ENCODE measurements around the gene FABP3.

The FABP3 gene

DNA sequence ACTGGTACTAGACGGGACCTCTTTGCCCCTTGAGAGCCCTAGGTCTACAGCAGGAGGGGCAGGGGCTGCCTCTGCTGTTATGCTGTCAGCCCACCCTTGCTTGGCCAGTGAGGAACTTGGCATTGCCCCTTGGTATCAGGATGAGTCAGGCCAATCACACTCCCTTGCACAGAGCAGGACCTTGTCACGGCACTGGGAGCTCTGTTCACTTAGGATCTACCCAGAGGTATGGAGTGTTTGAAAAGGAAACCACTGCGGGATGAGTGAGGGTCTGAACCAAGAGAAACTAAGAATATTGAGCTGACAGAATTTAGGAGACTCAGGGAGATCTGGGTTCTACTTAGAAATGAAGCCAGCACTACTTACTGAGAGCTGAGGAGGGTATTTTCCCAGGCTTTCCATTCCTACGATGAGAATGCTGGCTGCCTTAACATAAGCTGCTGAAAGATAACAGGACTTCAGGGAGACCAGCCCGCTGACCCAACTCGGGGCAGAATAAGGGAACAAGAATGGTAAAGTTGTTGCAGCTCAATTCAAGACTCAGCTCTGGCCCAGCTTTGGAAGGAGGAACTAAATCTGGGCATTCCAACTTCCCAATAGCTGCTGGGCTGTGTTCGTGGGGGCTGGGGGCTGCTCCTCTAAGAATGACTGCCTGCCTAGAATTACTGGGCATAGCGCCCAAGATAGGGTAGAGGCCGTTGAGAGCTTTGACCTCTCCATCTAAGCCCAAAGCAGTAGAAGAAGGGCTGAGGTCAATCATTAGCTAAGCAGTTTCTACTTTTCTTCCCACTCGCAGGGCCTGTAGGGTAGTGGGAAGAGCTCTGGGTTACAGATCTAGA, 1.5 kb downstream of the FABP3 start:
- no peak for DNase-seq

DNA sequence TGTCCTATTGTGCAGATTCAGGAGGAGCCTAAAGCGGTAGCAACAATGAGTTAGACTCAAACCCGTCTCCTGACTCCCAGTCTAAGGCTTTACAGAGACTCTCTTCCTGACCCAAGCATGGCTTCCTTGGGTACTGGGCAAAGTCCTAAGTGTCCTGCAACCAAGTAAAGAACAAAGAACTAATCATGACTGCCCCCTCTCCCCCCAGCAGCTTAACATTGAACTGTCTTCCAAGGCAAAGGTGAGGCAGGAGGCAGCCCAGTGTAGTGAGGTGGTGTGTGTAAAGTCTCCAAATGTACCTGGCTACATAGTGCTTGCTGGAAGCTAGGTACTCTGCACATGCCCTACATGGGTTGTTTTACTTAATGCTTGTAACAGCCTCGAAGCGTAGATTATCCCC, 2.3 kb downstream of the FABP3 start:
- no peak for DNase-seq

DNA sequence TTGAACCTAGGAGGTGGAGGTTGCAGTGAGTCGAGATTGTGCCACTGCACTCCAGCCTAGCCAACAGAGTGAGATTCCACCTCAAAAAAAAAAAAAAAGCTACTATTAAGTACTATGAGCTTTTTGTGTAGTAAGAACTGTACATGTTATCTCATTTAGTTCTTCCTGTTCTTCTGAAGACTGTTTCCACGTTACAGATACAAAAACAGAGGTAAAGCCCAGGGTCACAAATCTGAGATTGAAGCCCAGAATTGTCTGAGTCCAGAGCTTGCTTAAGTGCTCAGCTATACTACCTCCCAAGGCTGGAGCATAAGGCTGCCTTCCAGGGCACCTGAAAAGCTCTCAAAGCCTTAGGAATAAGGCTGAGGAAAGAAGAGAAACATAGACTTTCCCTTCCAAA, 2.9 kb downstream of the FABP3 start:
- no peak for DNase-seq

DNA sequence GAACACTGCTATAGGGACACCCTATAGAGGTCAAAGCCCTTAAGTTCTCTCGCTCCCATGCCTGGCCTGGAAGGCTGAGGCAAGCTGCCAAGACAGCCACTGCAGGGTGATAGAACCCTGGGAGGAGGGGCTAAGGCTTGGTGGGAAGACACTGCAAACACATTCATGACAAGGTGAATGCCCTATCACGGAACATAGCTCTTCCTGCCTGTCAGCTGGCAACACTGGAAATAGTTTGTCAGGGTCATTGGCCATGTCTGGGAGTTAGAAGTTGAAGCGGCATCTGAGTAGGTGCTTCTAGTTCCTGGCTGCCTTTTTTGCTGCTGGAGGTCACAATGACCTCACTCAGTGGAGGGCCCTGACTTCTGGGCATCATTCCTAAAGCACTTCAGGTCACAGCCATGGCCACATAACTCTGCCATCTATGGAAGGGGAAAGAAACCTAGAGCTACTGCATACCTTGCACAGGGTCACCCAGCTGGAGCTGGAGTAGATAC, 4.2 kb downstream of the FABP3 start:
- no peak for DNase-seq

DNA sequence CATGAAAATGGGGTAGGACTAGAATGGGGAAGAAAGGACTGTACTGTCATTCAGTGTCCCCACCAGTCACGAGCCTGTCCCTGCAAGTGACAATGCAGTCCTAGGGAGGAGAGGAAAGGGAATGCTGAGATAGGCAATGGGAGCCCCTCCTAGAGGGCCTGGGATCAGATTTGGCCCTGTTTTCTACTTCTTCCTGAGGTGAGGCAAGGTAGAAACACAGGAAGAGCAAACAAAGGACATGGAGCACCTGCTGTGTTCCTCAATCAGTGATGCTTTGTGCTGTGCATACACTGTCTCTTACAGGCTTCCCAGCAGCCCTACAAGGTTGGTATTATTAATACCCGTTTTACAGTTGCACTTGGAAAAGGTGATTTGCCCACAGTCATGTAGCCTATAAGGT, 6.1 kb downstream of the FABP3 start:
- no peak for DNase-seq

DNA sequence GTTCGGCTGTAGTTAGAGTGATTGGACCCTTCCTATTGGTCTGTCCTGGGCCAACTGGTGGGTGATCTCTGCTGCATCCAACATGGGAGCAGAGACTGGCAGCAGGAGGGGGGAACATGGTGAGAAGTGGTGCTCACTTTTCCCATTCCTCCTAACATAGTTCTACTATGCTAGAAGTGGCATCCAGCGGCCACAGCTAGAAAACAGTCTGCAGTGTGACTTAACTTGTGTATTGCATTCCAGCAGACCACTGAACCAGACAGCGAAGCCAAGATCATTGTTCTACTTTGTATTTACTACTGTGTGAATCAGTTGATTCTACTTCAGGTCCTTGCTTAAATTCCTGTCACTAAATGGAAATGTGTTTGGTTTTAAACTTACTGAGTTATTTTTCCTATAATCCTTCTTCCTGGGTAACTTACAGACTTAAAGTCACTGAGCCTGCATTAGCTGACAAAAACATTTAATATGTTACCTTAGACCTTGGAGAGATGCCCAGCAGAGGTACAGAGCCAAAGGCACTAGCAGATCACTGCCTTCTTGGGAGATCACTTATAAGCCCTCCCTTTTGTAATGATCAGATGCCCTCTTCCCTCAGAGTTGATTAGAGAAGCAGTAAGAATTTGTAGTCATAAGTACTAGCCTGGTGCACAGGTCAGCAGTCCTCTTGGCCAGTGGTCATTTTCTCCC, 8.2 kb downstream of the FABP3 start:
- no peak for DNase-seq

DNA sequence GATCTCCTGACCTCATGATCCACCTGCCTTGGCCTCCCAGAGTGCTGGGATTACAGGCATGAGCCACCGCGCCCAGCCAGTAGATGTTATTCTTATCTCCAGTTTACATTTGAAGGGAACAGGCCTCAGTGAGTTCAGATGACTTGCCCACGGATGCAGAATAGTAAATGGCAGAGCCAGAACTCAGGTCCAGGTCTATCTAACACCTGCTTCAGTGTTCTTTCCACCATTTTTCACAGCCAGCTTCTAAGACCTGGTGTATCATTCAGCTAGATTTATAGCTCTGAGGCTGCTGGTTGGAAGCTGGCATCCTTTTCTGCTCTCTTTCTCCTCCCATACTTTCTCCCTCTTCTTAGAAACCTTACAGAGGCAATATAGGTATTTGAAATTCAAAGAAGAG, 10.8 kb downstream of the FABP3 start:
- DNase-seq: no peak

DNA sequence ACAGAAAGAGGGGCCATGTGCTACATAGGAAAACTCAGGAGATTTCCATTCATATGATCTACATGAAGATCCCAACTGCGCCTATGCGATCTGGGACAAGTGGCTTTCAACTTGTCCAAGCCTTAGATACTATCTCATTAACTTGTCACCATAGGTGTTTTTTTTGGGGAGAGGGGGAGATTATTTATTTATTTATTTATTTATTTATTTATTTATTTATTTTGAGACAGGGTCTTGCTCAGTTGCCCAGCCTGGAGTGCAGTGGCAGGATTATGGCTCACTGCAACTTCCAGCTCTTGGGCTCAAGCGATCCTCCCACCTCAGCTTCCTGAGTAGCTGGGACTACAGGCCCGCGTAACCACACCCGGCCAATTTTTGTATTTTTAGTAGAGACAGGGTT, 11.3 kb downstream of the FABP3 start:
- no peak for DNase-seq

DNA sequence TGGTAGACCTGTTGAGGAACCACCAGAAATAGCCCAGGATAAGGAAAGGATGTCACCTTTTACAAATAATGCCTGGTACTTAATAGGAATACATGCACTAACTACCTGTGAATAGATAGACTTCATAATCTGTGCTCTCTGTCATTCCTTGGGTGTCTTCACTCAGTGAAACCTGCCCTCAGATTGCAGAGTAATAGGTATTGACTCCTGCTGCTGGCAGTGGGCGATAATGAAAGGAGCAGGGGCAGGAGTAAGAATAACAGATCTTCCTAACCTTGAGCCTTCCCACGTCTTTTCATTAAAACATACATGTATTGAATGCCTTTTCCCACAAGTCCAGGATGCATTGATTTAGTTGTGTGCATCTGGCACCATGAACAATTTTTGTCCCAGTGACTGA, 16.4 kb downstream of the FABP3 start:
- no peak for DNase-seq

DNA sequence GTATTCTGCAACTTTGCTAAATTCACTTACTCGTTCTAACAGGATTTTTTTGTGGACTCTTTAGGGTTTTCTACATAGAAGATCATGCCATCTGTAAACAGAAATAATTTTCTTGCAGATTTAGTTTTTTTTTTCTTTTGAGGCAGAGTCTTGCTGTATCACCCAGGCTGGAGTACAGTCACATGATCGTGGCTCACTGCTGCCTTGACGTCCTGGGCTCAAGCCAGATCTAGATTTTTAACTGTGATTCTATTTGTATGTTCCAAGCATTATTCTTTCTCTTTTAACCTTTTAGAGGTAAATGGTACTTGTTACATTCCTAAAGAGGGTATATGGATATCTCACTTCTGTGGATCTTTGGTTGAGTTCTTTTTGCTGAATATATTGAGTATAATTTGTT, 18.6 kb downstream of the FABP3 start:
- DNase-seq: no peak

DNA sequence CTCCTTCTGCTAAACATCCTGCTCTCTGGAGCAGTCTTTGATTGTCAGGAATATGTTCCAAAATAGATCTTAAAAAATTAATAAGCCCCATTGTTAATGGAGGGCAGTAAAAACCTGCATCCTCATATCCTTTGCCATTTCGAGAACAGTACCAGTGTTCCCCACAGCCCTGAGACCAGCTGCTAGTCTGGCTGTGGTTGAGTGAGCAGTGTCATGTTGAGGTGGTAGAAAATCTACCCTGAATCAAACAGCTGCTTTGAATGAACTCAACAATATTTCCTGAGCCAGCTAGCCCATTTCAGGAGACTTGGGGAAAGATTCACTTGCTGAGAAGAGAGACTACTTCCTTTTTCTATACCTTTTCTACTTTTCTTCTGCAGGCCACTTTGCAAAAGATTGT, 24.4 kb downstream of the FABP3 start:
- DNase-seq: no peak

DNA sequence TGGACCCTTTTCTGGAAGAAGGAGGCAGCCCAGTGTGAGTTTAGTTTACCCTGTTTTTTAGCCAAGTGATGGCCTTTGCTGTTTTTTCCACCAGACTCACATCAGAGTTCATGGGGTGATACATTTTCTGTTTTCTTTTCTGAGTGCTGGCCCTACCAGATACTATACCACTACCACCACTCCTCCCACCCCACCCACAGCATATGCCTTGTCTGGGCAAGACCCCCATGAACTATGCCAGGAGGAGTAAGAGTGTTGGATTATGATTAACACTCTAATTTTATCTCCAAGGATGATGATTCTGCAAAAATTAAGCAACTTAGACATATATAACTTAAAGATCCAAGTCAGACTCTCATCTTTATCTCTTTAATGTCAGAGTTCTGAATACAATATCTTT, 26.1 kb downstream of the FABP3 start:
- no peak for DNase-seq

DNA sequence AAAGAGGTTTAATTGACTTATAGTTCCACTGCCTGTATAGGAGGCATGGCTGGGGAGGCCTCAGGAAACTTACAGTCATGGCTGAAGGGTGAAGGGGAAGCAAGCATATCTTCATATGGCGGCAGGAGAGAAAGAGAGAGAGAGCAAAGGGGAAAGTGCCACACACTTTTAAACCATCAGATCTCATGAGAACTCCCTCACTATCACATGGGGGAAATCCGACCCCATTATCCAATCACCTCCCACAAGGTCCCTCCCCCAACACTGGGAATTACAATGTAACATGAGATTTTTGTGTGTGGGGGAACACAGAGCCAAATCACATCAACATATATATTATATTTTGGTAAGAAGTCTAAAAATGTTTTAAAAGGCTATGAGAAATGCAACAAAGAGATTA, 27.2 kb downstream of the FABP3 start:
- DNase-seq: no peak

DNA sequence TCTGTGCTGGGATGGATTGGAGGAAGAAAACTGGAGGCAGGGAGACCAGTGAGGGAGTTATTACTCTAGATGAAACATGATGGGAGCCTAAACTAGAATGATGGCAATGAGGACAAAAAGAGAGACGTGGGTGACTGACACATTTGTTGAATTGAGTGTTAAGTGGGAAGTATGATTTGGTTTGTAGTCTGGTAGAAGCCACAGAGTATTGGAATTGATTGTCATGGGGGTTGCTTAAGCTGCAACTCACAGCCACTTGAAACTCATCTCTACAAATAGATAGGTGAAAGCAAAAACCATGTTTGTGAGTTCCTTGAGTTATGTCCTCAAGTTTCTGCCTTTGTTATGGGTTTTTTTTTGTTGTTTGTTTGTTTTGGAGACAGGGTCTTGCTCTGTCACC, 28.4 kb downstream of the FABP3 start:
- DNase-seq: no peak

DNA sequence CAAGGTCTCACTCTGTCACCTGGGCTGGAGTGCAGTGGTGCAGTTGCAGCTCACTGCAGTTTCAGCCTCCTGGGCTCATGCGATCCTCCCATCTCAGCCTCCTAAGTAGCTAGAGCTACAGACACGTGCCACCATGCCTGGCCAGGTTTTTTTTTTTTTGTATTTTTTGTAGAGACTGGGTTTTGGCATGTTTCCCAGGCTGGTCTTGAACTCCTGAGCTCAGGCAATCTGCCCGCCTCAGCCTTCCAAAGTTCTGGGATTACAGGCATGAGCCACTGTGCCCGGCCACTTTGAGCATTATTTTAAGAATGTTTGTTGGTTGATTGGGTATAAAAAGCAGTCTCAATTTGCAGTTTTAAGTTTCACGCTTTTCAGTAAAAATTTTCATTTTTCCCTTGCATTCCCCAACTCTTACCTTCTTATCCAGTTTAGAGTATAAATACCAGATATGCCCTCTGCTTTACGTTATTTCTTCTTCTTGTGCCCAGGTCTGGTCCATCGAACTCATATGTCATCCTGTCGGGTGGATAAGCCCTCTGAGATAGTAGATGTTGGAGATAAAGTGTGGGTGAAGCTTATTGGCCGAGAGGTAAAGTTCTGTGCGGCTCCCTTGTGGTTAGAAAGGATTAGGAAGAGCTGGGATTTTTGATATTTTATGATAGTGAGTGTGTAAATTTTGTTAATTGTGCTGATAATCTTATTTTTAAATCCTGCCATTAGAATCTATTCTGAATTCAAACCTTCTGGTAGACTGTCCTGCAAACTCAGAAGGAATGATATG, 36.0 kb downstream of the FABP3 start:
- DNase-seq: peak; percentile 69

DNA sequence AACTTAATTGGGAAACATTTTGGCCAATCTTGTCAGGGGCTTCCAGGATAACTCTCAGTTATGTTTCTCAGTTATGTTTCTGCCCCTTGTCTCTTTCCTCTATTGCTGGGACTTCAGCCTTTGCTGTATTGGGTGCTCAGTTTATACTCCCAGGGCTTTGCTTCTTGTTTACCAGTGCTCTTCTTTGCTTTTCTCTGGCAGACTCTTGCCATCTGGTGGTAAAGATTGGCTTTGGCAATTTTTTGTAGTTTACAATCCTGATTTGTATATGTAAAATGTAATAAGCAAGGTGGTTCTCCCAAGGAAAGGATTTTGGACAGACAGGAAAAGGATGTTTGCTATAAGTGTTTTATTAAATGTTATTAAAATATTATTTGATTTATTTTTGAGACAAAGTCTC, 37.9 kb downstream of the FABP3 start:
- DNase-seq: peak; percentile 52

DNA sequence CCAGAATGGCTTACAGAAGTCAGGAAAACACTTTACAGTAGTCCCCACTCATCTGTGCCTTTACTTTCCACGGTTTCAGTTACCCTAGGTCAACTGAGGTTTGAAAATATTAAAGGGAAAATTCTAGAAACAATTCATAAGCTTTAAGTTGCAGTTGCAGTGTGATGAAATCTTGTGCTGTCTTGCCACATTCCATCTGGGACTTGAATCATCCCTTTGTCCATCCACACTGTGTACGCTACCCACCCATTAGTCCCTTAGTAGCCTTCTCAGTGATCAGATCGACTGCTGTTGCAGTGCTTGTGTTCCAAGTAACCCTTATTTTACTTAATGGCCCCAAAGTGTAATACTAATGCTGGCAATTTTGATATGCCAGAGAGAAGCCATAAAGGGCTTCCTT, 45.5 kb downstream of the FABP3 start:
- DNase-seq: no peak

DNA sequence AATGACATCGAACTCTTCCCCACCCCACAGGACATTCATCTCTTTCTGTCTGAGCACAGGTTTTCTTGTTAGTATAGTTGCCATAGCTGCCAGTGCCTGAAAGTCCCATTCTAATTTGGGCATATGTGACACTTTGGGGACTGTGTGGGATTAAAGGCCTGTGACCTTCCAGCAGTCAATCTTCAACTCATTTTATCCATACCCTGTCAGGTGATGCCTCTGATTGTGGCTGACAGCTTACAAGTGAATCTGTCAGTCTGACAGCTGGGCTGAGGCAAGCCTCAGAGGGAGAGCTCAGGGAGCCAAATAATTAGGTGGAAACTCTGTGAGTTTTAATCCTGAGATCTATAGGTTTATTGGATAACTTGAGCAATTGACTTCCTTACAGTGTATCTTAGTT, 46.4 kb downstream of the FABP3 start:
- no peak for DNase-seq

DNA sequence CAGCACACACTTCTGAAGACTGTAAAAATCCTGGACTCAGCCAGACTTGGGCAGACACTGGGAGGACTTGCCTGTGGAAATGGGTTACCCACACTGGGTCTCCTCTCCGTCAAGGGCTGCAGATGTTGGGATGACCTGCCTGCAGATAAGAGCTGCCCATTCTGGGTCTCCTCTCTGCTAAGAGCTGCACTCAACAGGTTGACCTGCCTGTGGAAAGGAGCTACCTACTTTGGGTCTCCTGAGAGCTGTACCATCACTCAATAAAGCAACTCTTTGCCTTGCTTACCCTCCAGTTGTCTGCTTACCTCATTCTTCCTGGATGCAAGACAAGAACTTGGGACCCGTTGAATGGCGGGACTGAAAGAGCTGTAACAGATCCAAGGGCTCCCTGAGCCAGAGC, 47.9 kb downstream of the FABP3 start:
- no peak for DNase-seq

DNA sequence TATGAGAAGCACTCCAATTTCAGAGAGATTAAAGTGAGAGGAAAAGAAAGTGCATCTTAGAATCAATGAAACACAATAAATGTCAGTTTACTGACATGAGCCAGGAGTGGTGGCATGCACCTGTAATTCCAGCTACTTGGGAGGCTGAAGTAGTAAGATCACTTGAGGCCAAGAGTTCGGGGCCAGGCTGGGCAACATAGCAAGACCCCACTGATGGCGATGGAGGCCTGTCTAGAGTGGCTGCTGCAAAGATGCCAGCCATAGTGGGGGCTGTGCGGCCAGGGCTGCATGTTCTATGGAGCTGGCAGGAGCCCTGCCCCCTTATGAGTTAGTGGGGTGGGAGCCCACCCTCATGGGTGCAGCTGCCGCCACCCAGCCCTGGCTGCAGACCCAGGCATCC, 48.8 kb downstream of the FABP3 start:
- no peak for DNase-seq

DNA sequence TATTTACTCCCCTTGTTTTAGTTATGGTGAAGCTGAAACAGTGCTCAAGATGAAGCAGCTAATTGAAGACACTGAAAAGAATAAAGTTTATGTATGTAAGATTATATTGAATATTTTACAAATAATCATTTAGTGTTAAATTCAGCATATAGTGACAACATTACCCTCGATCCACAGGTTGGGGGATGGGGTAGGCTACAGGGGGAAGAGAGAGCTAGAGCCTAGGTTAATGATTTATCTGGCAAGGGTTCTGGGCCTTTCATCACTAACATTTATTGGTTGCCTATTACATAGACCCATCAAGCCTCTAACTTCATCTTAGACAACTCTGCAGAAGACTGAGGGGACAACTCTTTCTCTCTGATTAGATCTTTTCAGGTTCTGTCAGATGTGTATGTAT, 54.7 kb downstream of the FABP3 start:
- DNase-seq: no peak

DNA sequence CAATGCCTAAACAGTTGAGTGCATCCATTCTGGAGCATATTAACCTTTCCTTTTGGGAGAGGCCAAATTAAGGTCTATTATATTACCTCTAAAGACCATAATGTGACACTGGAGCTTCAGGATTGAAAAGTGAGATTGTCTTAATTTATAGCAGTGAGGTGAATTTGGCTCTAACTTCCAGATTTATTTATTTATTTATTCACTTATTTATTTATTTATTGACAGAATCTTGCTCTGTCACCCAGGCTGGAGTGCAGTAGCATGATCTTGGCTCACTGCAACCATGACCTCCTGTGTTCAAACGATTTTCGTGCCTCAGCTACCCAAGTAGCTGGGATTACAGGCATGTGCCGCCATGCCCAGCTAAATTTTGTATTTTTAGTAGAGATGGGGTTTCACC, 57.0 kb downstream of the FABP3 start:
- no peak for DNase-seq
